Measurements from ENCODE around the gene NRGN.
"Not testable (repeated sequence)": the region's sequence is repeated elsewhere in the genome, so short reads cannot be mapped to it uniquely, and the experiment has no call there.

NRGN gene

DNA sequence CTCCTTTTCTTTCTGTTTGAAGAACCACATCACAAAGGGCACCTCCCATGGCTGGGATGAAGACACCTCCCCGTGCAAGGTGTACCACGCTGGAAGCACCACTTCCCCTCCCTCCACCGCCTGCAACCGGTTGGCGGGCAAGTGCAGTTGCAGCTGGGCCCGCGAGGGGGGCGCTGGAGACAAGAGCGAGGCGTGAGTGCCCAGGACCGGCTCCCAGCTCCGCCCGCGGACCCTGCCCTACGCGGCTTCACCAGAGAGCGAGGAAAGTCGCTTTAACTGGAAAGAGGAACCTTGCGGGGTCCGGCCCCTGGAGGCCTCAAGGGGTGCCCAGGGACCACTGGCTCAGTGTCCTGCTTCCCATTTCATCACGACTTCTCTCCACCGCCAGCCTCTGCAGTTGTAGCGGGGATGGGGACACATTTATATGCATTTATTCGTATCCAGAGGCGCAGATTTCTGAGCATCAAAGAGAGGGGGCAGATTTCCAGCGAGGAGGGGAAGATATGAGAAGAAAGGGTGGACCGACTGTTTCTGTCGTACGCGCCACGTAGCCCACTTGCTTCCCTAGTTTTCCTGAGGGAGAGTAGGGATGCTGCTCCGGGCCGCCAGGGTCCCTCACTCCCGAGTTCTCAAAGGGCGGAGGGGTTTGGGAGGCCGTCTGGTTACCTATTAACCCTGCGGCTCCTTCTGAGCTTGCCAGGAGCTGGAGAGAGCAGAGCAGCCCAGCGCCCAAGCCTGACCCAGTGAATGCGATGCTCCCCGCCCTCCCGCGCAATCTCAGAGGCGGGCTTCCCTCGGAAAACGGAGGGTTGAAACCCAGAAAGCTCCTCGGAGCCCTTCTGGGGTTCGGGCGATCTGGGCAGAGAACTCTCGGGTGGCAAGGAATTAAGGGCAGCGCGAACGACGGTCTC is 18.9 kb downstream of the NRGN start:
- DNase-seq (ENCODE audit: low read depth): no peak

DNA sequence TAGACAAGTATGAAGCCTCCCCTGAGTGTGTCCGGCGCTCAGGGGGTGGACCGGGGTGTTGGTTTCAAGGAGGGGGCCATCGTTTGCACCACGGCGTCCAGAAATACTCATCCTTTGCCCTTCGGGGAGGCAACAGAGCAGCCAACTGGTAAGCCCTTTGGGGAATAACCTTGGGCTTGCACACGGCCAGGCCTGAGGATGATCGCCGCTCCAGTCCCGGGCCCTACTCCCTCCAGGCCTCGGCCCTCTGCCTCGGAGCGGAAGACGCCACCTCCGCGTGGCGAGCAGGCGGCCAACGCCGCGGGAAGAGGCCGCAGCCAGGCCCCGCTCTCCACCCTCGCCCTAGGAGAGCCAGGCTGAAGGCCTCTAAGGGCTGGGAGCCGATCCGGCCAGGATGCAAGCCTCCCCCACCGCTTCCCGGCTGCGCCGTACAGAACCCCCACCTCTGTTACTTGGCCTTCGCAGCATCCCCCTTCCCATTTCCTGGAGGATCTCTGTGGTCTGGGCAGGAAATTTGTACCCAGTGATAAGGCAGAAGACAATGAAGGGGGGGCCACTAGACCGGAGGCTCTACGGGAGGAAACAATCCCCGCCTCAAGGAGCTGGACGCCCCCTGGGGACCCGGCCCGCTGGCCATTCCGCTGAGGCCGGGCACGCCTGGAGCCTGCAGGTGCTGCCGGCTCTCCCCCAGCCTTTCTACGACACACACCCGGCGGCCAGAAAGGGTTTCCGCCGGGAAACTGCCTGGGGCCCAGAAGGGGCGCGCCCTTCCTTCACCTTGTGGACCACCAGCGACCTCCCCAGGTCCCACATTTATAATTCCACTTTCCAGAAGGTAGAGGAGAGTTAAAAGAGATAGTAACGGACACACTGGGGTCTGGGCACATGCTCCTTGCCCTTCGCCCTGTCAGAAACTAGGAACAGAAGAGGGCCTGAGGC is 19.8 kb downstream of the NRGN start:
- no peak for DNase-seq (ENCODE audit: low read depth)

DNA sequence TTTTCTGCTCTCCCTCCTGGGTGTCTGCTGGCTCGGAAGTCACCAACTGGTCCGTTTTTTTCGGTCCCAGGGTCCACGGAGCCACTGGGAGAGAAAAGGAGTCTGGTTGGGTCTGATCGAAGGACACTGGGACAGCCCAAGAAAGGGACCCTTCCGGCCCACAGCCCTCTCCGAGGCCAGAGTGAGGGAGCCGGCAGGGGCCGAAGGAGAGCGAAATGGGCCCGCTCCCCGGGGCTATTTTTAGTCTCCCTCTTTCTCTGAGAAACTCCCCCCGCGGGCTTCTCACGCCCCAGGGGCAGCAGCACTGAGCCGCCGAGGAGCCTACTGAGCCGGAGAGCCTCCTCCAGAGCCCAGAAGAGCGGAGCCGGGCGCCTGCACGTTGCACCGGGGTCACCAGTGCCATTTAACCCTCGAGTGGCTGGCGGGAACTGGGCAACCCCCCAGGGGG is 20.5 kb downstream of the NRGN start:
- no peak for DNase-seq (ENCODE audit: low read depth)

DNA sequence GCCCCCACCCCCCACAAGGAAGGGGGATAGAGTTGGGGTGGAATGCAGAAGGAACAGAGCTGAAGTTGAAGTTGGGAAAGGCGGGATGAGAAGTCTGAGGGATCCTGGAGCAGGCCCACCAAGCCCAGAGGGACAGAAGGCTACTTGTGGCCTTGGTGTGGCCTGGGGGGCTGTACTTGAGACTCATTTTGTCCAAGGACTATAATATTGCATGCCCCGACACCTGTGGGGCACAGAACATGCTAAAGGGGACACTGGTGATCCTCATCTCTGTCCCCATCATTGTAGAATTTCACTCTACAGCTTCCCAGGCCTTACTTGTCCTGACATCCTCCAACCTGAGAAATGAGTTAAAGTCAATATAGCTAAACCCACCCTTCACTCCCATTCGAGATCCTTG is 21.1 kb downstream of the NRGN start:
- DNase-seq (ENCODE audit: low read depth): no peak

DNA sequence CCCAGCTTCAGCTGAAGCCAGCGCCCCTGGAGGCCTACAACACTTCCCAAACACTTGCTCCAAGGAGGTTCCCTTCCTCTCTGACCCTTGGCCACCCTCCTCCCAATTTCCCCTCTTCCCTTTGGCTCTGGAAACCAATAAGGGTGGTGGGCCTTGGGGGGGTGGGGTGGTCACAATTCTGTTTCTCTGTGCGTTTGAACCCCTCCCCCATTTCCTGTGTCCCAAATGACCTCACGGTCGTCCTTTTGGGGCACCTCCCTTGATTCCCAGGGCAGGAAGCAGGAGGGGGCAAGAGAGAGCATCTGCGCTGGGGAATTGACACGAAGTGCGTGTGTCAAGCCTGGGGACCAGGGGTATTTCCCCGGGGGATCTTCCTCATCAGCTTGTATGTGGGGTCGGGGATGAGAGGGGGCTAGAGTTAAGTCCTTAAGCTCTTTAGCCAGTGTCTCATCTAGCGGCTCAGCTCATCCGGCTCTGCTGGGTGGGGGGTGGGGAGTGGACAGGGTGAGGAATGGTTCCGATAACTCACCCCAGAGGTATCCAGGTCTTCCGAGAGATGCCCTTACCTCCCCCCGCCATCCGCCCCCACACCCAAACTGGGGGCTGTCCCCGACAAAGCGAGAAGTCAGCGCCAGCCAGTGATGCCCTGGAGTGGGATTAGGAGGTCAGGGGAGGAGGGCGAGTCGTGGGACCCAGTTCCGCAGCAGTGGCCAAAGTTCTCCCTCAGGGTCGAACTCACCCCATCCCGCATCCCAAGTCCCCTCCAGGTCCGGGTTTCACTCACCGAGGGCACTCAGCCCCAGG is 21.8 kb downstream of the NRGN start:
- DNase-seq (ENCODE audit: low read depth): no peak

DNA sequence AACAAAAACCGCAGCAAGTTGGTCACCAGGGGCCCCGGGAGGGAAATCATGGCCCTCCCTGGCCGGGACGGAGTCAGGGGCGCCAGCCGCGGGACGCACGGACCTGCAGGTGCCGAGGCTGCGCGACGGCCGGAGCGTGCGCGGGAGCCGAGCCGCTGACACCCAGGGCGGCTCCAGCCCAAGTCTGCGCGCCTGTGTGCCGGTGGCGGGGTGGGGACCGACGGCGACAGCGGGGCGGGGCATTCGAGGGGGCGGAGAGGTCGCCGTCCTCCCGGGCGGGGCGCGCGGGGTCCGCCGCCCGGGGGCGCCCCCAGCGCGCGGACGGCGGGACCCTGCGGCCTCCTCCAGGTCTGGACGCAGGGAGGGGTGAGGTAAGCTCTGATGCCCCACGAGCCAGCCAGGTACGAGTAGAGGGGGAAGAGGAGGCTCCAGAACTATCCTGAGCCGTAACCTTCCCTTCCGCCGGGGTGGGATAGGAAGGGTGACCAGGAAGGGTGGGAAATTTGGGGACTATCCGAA is 22.4 kb downstream of the NRGN start, which contains the start of gene ESAM:
Gene ESAM (minus strand): TSS at position 186 of the 519 bp plus-strand sequence. CDS start 136 bp downstream, at position 50.
- DNase-seq (ENCODE audit: low read depth): no peak

DNA sequence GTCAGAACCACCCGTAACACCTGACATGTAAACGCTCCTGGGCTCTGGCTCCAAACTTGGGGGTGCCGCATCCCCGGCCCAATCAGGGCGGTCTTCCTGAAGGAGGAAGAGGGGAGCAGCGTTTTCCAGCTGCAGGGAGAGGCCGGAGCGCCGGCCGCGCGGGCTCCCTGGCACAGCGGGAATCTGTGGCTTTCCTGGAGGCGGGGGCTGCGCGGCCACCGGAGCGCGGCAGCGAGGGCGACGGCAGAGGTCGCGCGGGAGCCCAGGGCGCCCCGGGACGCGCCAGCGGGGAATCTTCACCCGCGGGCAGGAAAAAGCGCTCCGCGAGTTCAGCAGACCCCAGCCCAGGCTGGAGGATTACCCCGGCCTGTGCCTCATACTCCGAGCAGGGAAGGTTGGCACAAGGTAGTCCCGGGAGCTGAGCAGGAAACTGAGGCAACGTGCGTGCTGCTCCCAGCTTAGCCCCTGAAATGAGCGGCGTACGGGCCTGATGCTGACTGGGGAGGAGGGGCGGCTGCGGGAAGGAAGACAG is 22.9 kb downstream of the NRGN start:
- no peak for DNase-seq (ENCODE audit: low read depth)

DNA sequence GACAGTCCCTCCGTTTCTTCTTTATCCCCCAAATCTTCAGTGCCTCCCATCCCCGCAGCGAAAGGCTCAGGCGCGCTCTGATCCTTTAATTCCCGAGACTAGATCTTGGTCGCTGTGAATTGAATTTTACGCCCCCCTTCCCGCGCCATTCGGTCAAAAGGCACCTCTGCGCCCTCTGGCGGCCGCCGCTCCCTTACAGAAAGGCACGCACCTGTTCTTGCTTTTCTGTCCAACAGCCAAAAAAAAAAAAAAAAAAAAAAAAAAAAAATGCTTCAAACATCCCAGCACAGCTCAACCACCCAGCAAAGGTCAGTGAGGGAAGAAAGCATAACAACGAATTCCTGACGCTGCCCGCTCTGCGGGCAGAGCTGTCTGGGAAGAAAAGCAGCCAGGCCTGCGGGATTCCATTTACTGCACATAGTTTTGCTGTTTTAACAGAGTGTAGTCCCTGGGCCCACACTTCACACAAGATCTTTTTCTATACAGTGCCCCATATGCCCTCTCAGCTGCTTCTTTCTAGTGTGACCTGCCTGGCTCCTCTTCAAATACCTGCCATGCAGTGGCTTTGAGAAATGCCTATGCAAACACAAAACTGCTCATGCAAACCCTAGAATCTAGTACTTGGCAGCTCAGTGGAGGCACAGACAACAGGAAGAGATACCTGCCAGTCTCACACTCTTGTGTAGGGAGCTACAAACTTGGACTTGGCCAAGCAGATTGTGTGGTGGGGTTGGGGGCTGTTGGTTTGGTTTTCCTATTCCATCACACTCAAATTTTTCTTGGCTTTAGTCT is 23.6 kb downstream of the NRGN start:
- DNase-seq (ENCODE audit: low read depth): no peak

DNA sequence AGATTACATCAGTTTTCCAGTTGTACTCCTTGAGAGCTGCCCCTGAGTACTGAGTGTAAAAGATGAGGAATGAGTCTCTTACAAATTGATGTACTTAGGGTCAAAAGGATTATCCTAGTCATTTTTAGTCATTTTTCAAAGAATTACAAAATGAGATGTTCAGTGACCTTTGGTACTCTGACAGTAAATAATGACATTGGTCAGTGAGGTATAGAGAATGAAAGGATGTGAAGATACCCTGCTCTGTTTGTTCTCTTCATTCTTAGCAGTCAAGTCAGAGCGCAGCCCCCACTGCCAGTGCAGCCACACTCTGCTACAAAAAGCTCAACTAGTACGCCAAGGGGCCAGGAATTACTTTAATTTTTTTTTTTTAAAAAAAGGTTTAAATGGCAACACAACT is 26.4 kb downstream of the NRGN start:
- DNase-seq (ENCODE audit: low read depth): no peak

DNA sequence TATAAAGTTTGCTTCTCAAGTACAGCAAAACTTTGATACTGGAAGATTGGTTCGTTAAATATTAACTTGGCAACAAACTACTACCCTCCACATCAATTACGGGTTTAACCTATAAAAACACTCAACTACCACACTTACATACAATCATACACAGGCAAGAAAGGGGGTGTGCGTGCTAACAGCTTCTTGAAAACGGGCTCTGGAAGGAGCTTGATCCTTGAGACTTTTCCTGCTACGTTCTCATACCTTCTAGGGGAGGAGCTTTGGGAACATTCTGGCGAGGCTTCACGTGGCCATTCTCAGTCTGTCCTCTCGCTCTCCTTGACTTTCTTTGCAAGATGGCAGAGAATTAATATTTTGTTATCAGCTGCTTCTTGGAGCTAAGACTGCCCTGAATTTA is 29.2 kb downstream of the NRGN start:
- no peak for DNase-seq (ENCODE audit: low read depth)

DNA sequence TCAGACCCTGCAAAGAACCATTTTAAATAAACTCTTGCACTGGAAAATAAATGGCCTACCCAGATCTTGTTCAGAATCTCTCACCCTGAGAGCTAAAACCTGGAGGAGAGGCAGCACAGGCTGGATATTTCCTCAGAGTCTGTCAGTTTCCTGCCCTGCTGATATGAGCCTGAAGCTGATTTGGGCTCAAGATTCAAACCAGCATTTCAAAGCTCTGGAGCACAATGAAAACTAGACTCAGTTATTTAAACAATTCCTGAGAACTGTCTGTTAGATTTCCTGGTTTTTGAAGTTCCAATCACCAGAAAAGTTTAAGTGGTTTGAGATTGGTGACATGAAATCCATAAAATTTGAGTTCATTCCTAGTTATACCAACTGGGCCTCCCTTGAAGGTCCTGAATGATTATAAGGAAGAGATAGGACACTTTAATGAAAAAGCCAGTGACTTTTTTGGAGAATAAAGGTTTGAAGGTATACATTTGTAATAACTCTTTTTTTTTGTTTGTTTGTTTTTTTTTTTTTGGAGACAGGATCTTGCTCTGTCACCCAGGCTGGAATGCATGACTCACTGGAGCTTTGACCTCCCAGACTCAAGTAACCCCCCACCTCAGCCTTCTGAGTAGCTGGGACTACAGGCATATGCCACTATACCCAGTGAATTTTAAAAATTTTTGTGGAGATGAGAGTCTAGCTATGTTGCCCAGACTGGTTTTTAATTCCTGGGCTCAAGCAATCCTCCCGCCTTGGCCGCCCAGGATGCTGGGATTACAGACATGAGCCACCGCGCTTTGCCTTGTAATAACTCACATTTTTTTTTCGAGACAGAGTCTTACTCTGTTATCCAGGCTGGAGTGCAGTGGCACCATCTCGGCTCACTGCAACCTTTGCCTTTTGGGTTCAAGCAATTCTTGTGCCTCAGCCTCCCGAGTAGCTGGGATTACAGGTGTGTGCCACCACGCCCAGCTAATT is 30.3 kb downstream of the NRGN start:
- no peak for DNase-seq (ENCODE audit: low read depth)

DNA sequence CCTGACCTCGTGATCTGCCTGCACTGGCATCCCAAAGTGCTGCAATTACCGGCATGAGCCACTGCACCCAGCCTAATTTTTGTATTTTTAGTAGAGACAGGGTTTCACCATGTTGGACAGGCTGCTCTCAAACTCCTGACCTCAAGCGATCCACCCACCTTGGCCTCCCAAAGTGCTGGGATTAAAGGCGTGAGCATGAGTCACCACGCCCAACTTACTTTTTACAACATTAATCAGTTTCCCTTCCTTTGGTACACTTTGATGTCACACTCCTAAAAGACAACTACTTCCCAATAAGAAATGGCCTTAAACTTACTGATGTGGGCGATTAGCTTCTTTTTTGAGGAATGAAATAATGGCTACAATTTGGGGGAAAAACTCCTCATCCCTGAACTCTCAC is 31.2 kb downstream of the NRGN start:
- not testable (repeated sequence) for DNase-seq (ENCODE audit: low read depth)

DNA sequence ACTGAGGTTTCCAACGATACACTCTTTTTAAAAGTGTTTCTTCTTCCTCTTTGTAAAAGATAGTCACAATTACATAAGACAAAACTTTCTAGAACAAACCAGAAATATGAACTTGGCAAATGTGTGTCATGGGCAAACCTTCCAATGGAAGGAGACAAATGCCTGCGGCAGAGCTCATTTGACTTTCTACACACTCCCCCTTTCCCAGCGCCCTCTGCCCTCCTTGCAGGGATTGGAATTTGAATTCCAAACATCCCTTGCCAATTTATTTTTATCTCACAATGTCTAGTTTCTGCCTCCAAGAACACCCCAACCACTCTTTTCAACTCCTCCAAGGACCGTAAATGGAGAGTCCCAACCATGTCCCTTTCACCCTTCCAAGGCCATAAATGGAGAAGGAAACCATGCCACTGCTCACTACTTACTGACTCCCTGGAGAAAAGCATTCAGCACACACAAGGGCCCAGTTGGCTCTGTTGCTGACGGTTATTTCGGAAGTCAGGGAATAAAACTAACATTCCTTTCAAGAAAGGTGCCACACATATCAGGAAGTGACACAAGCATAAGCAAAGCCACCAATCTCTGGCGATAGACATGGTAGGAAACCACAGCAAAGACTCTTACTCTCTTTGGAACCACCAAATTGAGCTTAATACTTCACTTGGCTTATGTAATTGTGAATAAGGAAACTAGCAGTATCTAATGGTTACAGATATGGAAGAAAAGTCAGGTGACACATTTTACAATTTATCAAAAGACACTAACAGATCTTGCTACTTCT is 37.3 kb downstream of the NRGN start:
- DNase-seq (ENCODE audit: low read depth): no peak

DNA sequence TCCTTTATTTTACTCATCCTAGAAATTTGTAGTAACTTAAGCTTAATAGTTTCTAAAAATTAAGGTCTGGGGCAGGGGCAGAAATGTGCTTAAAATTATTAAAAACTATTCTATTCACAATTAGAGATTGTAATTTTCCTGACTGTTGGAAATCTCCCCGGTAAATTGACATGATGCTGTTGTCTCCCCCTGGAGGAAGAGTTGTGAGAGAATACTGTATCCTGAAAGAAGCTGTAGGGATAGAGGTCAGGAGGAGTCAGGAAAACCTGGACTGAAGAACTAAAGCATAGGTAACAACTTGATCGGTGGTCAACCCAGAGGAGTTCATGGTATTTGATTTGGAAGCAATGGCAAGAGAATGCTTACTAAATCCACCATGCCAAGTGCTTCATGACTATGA is 38.5 kb downstream of the NRGN start:
- no peak for DNase-seq (ENCODE audit: low read depth)

DNA sequence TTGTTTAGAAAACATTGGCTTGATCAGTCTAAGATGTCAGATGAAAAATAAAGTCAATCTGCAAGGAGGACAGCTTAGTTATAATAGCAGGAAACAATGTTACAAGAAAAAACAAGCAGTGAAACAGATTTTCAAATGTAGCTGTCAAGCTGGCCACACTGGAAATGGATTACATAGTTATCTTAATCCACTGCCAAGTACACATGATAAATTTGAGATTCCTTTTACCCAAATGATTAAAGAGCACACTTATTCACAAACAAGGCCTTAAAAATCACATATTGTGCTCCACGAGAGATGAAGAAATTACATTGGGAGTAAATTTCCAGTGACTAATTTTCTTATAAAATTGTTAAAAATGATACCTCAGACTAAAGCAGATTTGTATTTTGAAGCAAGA is 39.8 kb downstream of the NRGN start:
- no peak for DNase-seq (ENCODE audit: low read depth)

DNA sequence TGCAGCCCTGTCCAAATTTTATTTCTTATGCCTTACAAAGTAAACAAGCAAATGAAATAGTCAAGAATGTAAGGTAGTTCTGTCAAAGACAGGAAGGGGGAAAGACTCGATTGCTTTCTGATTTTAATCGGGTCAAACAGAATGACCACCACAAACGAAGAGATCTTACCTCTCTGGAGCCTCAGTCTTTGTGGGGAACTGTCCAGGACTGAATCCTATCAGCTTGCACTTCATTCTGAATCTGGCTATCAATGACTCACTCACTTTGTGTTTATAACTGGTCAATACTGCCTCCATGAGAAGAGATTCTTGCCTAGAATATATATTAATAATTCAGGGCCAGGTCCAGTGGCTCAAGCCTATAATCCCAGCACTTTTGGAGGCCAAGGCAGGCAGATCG is 43.3 kb downstream of the NRGN start:
- DNase-seq (ENCODE audit: low read depth): no peak

DNA sequence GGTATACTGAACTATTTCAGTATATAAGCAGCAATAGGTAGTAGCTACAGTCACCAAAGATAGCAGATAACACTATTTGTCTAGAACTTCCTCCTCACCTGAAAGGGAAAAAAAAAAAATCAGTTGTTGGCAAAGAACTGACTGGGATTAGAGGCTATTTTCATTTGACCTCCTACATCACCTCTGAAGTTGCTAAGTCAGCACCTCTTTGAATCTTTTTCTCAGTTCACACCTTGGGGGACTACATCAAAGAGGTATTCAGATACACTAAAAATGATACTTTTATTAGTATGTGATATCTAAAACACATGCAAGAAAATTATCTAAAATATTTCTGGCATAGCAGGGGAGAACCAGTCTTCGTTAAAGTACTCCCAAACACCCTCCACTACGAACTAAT is 44.3 kb downstream of the NRGN start:
- no peak for DNase-seq (ENCODE audit: low read depth)

DNA sequence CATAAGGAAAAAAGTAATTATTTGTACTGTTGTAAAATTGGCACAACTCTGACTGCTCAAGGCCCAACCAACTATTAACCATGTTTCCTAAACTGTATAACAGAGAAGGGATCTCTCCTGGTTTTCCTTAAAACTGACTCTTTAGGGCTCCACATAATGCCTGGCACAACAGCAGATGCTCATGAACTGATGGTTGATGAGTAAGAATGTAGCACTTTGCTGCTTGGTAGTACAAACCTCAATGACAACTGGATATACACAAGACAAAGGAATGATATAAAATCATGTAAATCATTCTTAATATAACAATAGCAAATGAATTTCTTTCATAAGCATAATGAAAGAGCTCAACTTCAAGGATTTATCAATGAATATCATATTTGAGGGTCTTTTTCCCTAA is 48.8 kb downstream of the NRGN start:
- no peak for DNase-seq (ENCODE audit: low read depth)

Measured in GM04503 (cell line).